ENCODE data around the gene TLE3. TPM values are rescaled to one million over a fixed set of nuclear protein-coding genes. Genes with fewer than 3 reads are reported as not detected.

Gene TLE3
- total and polyA plus RNA-seq, 2 experiments from 2014 or later: 20.5 to 38.2 TPM

DNA sequence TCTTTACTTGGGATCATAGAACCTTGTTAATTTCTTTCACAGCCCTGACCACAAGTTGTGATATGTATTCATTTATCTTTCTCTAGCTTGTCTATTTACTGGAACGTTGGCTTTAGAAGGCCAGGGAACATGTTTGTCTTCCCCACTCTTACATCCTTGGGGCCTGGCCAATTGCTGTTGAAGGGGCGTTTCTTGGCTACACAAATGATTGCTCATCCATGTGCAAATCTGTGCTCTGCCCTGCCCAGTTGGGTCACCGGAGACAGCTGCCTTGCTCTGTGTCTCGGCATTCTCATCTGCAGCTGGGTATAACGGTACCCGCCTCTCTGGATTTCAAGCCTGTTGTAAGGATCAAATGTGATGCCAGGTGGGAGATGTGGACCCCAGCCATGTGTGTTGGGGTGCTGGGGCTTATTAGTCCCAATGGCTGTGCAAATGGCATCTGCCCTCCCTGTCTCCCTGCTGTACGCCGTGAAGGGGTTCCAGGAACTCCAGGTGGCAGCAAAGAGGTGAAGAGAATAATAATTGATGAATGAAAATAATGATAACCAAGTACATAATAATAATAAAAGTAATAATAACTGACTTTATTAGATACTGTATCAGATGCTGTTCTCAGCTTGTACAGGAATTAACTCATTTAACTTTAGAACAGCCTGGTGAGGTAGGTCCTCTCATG is 24.0 kb upstream of the TLE3 start:
- peaks cover 59% of the 10 kb centered on the region for H3K27me3 ChIP-seq
- TF ChIP-seq CTCF (IDR thresholded peaks at IDR 0.05; ENCODE audit: low read depth, low read length): no peak
- H3K27ac ChIP-seq: no peak overlapping the region

GRCh38 chr15:70120958-70121623 is 23.4 kb upstream of the TLE3 start:
- no peak for DNase-seq (ENCODE audit: low read depth in 1 of 2, low spot score in 1 of 2)
- TF ChIP-seq CTCF (IDR thresholded peaks at IDR 0.05; ENCODE audit: low read depth, low read length): no peak
- no peaks in the 10 kb centered on the region for H3K36me3 ChIP-seq
- H3K9me3 ChIP-seq (ENCODE audit: low read depth): no peaks in the 10 kb centered on the region
- H3K4me3 ChIP-seq: no peak overlapping the region
- no peak overlapping the region for H3K27ac ChIP-seq
- H3K27me3 ChIP-seq: peaks cover 59% of the 10 kb centered on the region
- no peaks in the 10 kb centered on the region for H3K4me1 ChIP-seq (ENCODE audit: low read depth)

More for the DNA sequence above, 24.0 kb upstream of the TLE3 start:
- Histone ChIP-seq H3K9me3 (ENCODE audit: low read depth) (no peaks in the 10 kb centered on the region), H3K4me1 (ENCODE audit: low read depth) (no peaks in the 10 kb centered on the region), H3K36me3 (no peaks in the 10 kb centered on the region), H3K4me3 (no peak overlapping the region)
- DNase-seq (ENCODE audit: low read depth in 1 of 2, low spot score in 1 of 2): peak in 1 of 2 donors; percentile 98

DNA sequence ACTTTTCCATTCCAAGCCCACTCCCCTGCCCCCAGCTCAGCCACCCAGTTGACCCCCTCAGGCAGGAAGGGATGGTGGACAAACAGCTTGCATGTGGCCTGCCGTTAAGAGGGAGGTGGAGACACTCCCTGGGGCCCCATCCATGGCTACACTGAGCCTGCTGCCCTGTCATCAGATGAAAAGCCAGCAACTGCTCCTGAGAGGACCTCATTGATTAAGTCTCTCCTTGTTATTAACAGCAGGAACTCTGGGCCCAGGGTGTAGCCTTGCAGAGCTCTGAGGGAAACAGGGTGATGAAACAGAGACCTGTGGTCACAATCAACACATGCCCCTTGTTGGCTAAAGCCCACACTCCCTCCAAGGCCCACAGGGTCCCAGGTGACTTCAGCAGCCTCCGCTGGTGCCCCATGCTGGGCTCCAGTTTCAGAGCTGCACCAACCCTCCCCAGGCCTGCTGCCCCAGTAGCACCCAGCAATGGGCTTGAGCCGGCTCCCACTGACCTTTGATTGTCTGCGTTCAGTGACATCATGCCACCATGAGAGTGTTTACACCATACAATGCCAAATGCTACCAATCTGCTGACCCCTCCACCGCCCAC is 22.3 kb upstream of the TLE3 start:
- peaks cover 52% of the 10 kb centered on the region for H3K27me3 ChIP-seq
- no peak for TF ChIP-seq CTCF (IDR thresholded peaks at IDR 0.05; ENCODE audit: low read depth, low read length)
- no peaks in the 10 kb centered on the region for H3K4me1 ChIP-seq (ENCODE audit: low read depth)
- H3K4me3 ChIP-seq: no peak overlapping the region
- no peak overlapping the region for H3K27ac ChIP-seq
- no peak for DNase-seq (ENCODE audit: low read depth in 1 of 2, low spot score in 1 of 2)
- H3K9me3 ChIP-seq (ENCODE audit: low read depth): no peaks in the 10 kb centered on the region
- H3K36me3 ChIP-seq: no peaks in the 10 kb centered on the region

DNA sequence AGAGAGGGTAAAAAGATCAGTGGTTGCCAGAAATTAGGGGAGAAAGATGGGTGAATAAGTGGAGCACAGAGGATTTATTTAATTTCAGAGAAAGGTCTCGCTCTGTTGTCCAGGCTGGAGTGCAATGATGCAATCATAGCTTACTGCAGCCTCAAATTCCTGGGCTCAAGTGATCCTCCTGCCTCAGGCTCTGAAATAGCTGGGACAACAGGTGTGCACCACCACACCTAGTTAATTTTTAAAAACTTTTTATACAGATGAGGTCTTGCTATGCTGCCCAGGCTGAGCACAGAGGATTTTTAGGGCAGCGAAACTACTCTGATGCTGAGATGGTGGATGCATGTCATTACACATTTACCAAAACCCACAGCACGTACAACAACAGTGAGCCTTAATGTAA is 20.9 kb upstream of the TLE3 start:
- H3K27me3 ChIP-seq: peaks cover 53% of the 10 kb centered on the region
- H3K36me3 ChIP-seq: no peaks in the 10 kb centered on the region
- no peaks in the 10 kb centered on the region for H3K9me3 ChIP-seq (ENCODE audit: low read depth)
- no peaks in the 10 kb centered on the region for H3K4me1 ChIP-seq (ENCODE audit: low read depth)
- H3K4me3 ChIP-seq: no peak overlapping the region
- no peak for DNase-seq (ENCODE audit: low read depth in 1 of 2, low spot score in 1 of 2)
- no peak for TF ChIP-seq CTCF (IDR thresholded peaks at IDR 0.05; ENCODE audit: low read depth, low read length)
- no peak overlapping the region for H3K27ac ChIP-seq

DNA sequence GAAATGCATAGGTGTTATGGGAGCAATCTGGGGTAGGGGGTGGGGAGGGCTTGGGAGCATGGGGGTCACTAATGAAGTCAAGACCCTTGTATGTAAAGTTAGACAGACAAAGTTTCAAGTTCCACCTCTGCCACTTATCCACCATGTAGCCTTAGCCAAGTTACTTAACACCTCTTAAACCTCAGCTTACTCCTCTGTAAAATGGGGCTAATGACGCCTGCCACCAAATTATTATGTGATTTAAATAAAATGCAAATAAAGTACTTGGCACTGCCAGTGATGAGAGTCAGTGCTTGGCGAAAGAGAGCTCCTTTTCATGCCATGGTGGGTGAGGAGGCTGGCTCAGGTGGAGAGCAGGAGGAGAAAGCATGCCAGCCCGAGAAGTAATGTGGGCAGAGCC is 18.6 kb upstream of the TLE3 start:
- H3K4me1 ChIP-seq (ENCODE audit: low read depth): no peaks in the 10 kb centered on the region
- no peak for DNase-seq (ENCODE audit: low read depth in 1 of 2, low spot score in 1 of 2)
- no peaks in the 10 kb centered on the region for H3K9me3 ChIP-seq (ENCODE audit: low read depth)
- H3K27me3 ChIP-seq: peaks cover 37% of the 10 kb centered on the region
- TF ChIP-seq CTCF (IDR thresholded peaks at IDR 0.05; ENCODE audit: low read depth, low read length): no peak
- no peak overlapping the region for H3K4me3 ChIP-seq
- no peak overlapping the region for H3K27ac ChIP-seq
- H3K36me3 ChIP-seq: no peaks in the 10 kb centered on the region
